Cardiac ventricle fibroblast (primary cell): ENCODE data around the gene GAL. TPM values are rescaled to one million over a fixed set of nuclear protein-coding genes. Genes with fewer than 3 reads are reported as not detected.

Experiments used
- total RNA-seq: library from RNA; depleted of rRNA; stranded (reverse); fragments of >200 nt; gene quantifications from 2 replicates; pipeline ENCODE4 v1.2.3, GENCODE V29; 2015

The GAL gene, protein sequence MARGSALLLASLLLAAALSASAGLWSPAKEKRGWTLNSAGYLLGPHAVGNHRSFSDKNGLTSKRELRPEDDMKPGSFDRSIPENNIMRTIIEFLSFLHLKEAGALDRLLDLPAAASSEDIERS
- 0.25 and 1.5 TPM in 2 replicates for total RNA-seq

DNA sequence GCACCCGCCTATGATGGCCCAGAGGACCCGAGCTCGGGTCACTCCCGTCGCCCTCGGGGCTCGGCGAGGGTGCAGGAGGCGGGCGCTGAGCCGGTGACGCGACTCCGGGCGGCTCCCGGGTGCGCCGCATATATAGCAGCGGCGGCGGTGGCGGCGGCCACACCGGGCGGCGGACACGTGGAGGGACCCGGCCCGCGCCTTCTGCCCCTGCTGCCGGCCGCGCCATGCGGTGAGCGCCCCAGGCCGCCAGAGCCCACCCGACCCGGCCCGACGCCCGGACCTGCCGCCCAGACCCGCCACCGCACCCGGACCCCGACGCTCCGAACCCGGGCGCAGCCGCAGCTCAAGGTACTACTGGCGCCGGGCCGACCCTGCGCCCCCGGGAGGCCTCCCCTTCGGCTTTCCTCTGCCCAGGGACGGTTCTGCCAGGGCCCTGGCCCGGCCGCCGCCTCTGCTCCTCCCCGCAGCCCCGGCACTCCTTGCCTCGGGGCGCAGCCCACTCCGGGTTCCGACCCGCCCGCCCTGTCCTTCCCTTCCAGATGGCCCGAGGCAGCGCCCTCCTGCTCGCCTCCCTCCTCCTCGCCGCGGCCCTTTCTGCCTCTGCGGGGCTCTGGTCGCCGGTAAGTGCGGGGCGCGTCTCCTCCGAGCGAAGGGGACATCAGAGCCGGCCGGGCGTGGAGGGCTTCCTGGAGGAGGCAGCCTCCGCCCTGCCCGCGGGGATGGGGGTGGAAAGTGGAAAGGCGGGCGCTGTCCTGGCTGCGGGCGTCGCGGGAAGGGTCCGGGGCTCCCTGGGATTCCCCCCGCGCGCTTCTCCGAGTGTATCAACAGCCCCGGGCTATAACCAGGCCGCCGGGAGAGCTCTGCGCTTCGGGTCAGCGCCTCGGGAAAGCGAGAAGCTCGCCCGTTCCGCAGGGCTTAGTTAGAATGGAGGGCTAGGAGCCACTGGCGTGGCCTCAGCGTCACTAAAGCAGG, at the start of gene GAL:
GAL (plus strand) TSS at position 160 of the 972 bp plus-strand sequence; CDS start at position 540, 380 bp downstream.

Other genes with a start within 250 kb of the GAL start
- 42.2 and 59.4 TPM in 2 replicates for gene PPP6R3, start 223.8 kb upstream of the GAL start, total RNA-seq
- 0.10 TPM in 1 of 2 replicates, not detected in the other for gene TESMIN, start 67.0 kb downstream of the GAL start, total RNA-seq
- gene CPT1A, start 157.4 kb downstream of the GAL start, total RNA-seq, result 17.9 and 24.1 TPM in 2 replicates
- gene MRPL21, start 219.3 kb downstream of the GAL start, total RNA-seq, result 22.6 and 29.7 TPM in 2 replicates
- 8.3 and 12.1 TPM in 2 replicates for gene IGHMBP2, start 219.3 kb downstream of the GAL start, total RNA-seq